SH-SY5Y (cell line): Measurements from ENCODE around the gene LIPG.

ENCODE experiments used
- GATA2 ChIP-seq: IDR thresholded peaks from 2 replicates; pipeline ENCODE4 v1.6.1; 2011; ENCODE audit warnings: mild to moderate bottlenecking, low read depth, low read length
- GATA3 ChIP-seq: IDR thresholded peaks from 2 replicates; pipeline ENCODE4 v1.6.1; 2011; ENCODE audit warnings: low read depth, mild to moderate bottlenecking, low read length, moderate library complexity

DNA sequence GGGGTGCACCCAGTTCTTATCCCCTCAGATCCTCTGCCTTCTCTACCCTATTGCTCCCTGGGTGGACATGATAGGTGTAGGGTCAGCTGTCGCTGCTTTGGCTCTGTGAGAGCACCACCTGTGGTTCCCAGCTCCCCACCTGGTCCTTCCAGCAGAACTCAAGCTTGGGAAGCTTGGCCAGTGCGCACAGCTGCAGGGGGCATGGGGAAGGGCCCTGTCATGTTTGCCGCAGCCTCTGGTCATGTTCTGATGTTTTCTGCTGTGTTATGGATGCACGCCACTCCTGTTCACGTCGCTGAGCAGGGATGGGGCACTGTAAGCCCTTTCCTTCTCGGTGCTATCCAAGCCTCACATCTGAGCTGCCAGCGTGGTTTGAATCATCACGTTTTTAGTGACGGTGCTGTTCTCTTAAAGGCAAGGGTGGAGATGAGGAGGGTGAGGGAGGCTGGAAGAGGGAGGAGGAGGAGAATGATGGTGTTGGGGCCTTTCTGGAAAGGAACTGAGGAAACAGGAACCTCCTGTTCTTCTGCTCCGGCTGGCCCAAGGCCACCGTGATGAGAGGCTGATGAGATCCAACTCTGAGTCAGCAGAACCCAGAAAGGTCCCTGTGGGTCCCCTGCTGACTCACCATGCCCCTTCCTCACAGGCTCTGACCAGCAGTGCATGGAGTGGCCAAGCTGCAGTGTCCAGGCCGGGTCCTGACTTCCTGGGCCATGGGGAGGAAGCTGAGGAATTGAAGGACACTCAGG is 78.0 kb downstream of the LIPG start:
- TF ChIP-seq GATA3 (no peak), GATA2 (no peak)
